GM12801 (cell line): ENCODE data around the gene HRK.

Source experiments
- TF ChIP-seq, protein P1 (sequence below): IDR thresholded peaks from one replicate; pipeline ENCODE4 v1.5.1; 2011; ENCODE audit warnings: control low read depth; ENCODE audit not compliant: insufficient read length; ENCODE audit errors: extremely low read depth

HRK gene

DNA sequence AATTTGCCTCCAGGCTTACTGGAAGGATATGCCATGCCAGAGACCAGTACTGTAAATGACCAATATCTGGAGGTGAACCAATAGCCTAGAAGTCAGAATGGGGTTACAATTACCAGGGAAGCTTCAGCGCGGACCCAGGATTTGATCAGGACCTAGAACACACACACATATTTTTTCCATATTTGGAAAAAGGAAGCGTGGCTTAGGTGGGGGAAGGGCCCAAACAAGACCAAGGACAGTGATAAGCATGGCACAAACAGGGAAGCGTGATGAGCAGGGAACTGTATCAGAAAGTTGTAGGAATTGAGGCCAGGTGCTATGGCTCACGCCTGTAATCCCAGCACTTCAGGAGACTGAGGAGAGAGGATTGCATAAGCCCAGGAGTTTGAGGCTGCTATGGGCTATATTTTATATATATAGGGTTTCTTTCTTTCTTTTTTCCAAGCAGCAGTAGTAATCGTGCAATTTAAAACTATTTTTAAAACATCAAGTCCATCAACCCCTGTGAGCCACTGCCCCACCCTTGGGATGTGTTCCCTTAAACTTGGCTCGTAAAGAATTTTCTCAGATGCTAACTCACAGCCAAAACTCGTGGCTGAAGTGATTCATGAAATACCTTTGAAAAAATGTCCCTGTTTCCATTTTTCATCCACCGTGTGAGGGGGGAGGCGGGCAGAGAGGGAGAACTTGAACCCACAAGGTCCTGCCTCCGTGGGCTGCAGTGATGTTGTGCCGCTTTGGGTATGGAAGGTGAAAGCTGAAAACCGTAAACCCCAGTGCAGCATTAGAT, 16.7 kb downstream of the HRK start:
- TF ChIP-seq, protein P1, sequence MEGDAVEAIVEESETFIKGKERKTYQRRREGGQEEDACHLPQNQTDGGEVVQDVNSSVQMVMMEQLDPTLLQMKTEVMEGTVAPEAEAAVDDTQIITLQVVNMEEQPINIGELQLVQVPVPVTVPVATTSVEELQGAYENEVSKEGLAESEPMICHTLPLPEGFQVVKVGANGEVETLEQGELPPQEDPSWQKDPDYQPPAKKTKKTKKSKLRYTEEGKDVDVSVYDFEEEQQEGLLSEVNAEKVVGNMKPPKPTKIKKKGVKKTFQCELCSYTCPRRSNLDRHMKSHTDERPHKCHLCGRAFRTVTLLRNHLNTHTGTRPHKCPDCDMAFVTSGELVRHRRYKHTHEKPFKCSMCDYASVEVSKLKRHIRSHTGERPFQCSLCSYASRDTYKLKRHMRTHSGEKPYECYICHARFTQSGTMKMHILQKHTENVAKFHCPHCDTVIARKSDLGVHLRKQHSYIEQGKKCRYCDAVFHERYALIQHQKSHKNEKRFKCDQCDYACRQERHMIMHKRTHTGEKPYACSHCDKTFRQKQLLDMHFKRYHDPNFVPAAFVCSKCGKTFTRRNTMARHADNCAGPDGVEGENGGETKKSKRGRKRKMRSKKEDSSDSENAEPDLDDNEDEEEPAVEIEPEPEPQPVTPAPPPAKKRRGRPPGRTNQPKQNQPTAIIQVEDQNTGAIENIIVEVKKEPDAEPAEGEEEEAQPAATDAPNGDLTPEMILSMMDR: no peak

DNA sequence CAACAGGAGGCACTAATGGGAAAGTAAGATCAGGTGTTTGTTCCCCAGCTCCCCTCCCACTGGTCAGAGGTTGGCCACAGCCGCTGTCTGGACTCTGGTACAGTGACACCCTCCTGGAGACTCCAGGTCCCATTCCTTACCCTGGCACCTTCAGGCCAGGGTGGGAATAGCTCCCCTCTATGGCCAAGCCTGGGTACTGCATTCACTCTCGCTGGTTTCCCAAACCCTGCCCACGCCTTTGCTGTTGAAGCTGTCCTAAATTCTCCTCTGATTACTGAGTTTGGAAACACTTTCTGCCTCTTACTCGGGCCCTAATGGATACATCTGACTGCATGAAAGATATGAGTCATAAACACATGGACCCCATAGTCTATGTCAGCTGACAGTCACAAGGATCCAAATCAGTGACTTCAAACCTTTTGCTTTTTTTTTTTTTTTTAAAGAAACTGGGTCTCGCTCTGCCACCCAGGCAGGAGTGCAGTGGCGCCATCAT, 17.9 kb downstream of the HRK start:
- TF ChIP-seq, protein P1: no peak

DNA sequence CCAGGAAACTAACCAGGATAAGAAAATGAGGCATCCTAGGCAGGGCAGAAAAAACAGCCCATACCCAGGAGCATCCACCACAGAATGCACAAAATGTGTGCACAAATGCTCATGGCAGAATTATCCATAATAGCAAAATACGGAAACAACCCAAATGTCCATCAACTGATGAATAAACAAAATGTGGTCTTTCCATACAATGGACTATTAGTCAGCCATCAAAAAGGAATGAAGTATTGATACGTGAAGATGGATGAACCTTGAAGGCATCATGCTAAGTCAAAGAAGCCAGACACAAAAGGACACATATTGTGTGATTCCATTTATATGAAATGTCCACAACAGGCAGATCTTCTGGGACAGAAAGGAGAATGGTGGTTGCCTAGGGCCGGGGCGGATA, 19.1 kb downstream of the HRK start:
- TF ChIP-seq, protein P1: no peak

DNA sequence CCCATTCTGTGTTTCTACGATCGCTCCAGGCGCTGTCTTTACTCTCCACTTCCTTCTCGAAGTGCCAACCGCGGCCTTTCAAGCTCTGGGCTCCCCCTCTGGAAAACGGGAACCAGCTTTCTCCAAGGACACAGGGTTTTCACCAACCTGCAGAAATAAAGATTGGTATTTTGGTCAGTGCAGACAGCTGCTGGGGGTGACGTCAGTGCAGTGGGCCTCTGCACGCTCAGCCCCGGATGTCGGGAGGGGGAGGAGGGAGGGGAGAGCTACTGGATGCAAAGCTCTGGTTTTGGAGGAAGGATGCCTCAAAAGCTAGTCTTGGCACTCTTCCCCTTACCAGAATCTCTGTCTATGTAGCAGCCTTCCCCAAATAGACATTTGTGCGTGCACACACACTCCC, 19.9 kb downstream of the HRK start:
- TF ChIP-seq, protein P1: no peak

DNA sequence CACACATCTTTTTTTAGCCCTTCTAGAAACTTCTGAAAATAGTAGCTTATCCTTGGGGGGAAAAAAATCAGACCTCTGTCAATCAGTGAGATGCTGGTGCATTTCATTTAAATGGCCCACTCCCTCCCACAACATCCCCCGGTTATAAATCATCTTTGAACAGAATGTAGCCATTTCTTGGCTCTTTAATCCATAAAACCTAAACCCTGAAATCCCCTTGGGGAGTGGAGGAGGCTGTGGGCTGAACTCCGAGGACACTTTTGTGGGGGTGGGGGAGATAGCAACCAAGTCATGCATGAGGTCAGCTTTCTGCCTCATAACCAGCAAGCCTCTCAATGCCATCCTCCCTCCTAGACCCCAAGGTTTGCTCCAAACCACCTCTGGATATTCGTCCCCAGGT, 21.0 kb downstream of the HRK start:
- TF ChIP-seq, protein P1: no peak

DNA sequence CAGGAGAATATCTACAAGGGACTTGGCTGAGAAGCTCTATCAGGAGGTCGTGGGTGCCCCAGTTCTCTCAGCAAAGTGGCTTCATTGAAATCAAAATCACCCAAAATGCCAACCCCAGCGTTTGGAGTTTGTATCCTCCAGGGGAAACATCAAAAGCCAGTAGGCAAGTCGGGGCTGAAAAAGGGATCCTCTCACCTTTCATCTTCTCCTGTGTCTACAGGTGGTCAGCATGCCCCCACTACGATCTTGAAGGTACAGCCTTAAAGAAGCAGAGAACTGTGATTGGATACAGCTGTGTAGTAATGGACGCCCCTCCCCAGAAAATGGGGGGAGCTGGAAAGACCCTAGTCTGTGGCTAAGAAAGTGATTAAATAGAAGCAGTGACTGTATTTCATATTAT, 22.2 kb downstream of the HRK start:
- TF ChIP-seq, protein P1: no peak

DNA sequence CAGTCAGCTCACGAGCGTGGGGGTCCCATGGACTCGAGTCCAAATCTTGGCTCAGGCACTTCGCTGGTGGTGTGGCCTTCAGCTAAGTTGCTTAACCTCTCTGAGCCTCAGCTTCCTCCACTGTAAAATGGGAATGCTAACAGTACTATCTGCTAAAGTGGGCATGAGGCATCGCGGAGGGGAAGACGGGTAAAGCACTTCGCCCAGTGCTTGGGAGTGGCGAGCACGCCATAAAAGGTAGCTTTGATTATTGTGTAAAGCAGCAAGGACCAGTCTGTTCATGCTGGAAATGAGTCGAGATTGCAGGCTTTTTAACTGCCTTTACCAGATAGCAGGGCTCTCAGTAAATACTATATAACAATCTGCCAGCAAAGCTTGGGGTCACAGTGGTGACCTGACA, 24.5 kb downstream of the HRK start:
- TF ChIP-seq, protein P1: no peak
